Astrocyte of the cerebellum (primary cell): Measurements from ENCODE around the gene PPP1R3E.

Source experiments
- DNase-seq: peaks from one replicate; pipeline ENCODE4 v3.0.0-alpha.2; 2011; ENCODE audit warnings: low read depth
- H3K4me3 ChIP-seq: 2 replicates; pipeline ENCODE4 v1.5.1; 2011; ENCODE audit warnings: mild to moderate bottlenecking, low read depth, low read length, moderate library complexity
- in situ Hi-C: cut with HindIII; loops from 2 replicates; pipeline ENCODE4 v1.10.0; 2017; ENCODE audit warnings: low sequenced_read_pairs
- TF ChIP-seq, protein P1 (sequence below): IDR thresholded peaks from 2 replicates; pipeline ENCODE4 v1.5.1; 2012; ENCODE audit warnings: low read length, low read depth, moderate library complexity, mild to moderate bottlenecking; ENCODE audit errors: missing control alignments

PPP1R3E gene

DNA sequence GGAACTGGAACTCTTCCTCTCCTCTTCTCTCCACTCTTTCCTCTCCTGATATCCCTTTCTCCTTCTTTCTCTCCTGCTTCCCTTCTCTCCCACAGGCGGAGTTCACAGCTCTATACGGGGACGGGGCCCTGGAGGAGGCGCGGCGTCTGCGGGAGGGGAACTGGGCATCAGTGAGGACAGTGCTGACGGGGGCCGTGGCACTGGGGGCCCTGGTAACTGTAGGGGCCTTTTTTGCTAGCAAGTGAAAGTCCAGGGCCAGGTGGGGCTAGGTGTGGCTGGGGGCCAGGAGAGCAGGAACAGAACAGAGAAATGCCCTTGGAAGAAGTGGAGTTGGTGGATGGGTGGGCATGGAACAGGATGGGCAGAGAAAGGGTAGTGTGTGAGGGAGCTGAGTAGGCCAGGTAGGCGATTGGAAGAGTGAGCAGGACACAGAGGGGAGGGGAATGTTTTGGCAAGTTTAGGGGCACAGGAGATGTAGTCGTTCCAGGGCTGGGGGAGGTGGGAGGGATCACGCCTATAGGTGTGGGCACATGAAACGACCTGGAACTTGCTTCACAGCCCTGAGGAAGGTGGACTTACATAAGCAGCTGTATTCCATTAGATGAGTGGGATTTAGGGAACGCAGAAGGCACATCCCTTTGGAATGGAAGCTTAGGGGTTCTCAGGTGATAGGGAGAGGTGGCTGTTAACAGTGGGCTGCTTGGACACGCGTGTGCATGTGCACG is 6.2 kb upstream of the PPP1R3E start:
- DNase-seq = no peak
- H3K4me3 ChIP-seq = peak overlapping the region; percentile 67
- TF ChIP-seq, protein P1, sequence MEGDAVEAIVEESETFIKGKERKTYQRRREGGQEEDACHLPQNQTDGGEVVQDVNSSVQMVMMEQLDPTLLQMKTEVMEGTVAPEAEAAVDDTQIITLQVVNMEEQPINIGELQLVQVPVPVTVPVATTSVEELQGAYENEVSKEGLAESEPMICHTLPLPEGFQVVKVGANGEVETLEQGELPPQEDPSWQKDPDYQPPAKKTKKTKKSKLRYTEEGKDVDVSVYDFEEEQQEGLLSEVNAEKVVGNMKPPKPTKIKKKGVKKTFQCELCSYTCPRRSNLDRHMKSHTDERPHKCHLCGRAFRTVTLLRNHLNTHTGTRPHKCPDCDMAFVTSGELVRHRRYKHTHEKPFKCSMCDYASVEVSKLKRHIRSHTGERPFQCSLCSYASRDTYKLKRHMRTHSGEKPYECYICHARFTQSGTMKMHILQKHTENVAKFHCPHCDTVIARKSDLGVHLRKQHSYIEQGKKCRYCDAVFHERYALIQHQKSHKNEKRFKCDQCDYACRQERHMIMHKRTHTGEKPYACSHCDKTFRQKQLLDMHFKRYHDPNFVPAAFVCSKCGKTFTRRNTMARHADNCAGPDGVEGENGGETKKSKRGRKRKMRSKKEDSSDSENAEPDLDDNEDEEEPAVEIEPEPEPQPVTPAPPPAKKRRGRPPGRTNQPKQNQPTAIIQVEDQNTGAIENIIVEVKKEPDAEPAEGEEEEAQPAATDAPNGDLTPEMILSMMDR = no peak
- in situ Hi-C loops = no loop called here

DNA sequence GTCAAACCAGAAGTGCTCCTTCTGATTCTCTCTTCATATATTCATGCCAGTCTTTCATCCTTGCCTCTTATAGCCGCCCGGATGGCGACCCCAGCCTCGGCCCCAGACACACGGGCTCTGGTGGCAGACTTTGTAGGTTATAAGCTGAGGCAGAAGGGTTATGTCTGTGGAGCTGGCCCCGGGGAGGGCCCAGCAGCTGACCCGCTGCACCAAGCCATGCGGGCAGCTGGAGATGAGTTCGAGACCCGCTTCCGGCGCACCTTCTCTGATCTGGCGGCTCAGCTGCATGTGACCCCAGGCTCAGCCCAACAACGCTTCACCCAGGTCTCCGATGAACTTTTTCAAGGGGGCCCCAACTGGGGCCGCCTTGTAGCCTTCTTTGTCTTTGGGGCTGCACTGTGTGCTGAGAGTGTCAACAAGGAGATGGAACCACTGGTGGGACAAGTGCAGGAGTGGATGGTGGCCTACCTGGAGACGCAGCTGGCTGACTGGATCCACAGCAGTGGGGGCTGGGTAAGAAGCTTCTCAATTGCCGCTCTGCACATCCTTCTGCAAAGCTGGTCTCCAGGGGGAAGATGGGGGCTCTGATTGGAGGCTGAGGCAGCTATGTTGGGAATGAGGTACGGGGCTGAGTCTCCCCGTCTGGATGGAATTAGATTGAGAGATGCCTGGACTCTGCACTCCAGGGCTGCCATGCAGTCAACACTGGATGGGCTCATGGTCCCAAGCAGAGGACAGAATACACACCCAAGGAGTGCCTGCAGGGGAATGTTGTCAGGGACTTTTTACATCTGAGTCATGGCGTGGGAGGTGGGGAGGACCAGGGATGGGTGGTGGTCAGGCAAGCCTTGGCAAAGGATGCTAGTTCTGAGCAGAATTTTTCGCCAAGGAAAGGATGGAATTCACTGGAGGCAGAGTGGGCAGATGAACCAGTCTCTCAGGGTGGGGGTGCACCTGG is 5.3 kb upstream of the PPP1R3E start:
- peak overlapping the region; percentile 67 for H3K4me3 ChIP-seq
- DNase-seq = no peak
- in situ Hi-C loops = no loop called here

DNA sequence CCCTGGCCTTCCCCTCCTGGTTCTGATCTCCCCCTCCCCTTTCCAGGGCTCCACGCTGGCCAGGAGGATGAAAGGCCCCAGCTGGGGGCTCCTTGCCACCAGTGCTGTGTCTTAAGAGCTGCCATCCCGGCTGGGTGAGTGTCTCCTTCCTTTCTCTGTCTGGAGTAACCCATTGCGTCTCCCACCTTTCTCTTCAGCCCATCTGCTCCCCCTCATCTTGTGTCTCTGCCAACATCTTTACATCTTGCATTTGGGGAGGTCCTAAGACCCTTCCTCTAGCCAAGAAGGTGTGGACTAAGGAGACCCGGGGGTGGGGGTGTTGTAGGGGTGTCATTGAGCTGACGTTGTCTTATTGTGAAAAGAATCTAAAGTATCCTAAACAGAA is 4.5 kb upstream of the PPP1R3E start:
- in situ Hi-C loops = no loop called here
- H3K4me3 ChIP-seq = peak overlapping the region; percentile 67
- TF ChIP-seq, protein P1 = no peak
- DNase-seq = no peak

More for the DNA sequence above, 5.3 kb upstream of the PPP1R3E start:
- TF ChIP-seq, protein P1 = no peak

DNA sequence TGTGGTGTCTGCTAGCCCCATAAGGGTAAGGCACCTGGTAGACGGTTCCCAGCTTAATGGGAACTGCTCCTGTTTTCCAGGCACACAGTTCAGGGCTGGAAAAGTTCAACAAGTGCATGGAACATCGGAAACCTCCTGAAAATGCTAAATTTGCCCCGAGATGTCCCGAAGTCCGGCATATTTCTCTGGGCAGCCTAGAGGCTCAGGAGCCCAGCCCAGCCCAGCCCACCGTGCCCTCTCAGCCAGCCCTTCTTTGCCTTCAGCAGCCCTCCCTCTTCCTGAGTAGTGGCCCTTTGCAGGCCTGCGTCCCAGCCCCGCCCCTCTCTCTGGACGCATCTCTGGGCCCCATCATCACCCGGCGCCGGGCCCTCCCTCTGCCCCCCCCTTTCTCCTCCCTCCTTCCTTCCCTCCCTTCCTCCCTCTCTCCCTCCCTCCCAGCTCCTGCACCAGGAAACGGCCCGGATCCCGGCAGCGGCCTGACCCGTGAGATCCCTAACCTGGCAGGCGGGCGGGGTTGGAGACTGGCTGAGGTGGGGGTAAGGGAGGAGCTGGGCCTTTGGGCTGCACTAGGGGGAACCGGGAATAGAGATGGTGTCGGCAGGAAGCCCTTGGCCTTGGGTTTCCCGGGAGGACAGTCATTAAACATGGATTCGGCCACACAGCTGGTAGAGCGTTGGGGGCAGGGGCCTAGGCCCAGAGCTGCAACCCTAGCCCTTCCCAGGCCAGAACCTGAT is 3.9 kb upstream of the PPP1R3E start, which contains the start of gene BCL2L2:
TSS of gene BCL2L2 (plus strand) at position 422 of the 734 bp plus-strand sequence. CDS start 935 bp downstream, outside the sequence.
- TF ChIP-seq, protein P1 = no peak
- peak; percentile 65 for DNase-seq
- peak within 1 kb of the TSS; percentile 67 for H3K4me3 ChIP-seq
- in situ Hi-C loops = no loop called here

DNA sequence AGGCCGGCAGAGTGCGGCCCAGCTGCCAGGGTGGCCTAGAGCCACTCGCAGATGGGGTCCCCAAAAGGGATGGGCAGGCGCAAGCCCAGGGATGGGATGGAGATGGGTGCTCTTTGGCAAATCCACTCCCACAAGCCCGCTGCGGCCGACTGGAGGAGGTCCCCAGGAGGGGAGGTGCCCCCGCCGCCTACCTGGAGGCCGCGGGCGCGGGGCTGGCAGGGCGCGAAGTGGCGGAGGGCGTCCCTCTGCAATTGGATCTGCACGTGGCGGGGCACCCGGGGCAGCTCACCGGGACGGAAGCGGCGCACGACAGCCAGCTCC is 730 bp downstream of the PPP1R3E start:
- in situ Hi-C loops = no loop called here
- no peak for DNase-seq
- TF ChIP-seq, protein P1 = no peak
- peak overlapping the region; percentile 64 for H3K4me3 ChIP-seq

DNA sequence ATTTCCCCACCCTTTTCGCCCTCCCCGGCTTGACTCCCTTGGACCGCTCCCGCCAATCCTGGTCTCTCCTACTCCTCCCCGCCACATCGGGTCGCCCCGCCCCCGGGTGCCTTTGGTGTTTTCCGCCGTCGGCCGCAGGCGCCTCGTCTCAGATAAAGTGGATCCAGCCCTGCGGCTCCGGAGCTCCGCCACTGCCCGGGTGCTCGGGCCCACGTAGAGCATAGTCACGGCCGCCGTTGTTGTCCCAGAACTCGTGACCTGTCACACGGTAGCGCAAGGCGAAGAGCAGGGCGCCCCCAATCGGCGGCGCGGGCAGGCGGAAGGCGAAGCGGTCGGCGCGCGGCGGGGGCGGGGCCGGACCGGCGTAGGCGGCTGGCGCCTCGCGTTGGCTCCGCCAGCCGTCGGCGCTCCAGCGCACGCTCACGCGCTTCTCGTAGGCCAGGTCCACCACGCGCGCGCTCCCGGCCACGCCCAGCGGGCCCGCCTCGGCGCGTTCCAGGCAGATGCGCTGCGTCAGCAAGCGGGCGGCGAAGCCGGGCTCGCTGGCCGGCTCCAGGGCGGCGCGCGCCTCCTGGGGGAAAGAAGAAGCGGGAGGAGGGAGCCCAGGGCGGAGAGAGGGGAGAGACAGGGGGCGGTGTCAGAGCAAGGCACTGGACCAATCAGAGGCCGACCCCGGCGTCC is 1.2 kb downstream of the PPP1R3E start:
- DNase-seq = peak; percentile 96
- peak overlapping the region; percentile 71 for H3K4me3 ChIP-seq
- TF ChIP-seq, protein P1 = peak; percentile 60
- in situ Hi-C loops = no loop called here
